Testis (tissue), 3 donors: ENCODE measurements around the gene ERAP2. TPM values are rescaled to one million over a fixed set of nuclear protein-coding genes. Genes with fewer than 3 reads are reported as not detected.
"Not testable (repeated sequence)": the region's sequence is repeated elsewhere in the genome, so short reads cannot be mapped to it uniquely, and the experiment has no call there.

Source experiments
- DNase-seq: peaks from one replicate; pipeline ENCODE4 v3.0.0-alpha.2; 2019
- H3K27ac ChIP-seq, 2 donors: fragments of 200-600 bp; sonication (generic); one replicate each; pipeline ENCODE4 v1.5.1; 2019
- H3K27me3 ChIP-seq: fragments of 200-600 bp; sonication (generic); one replicate; pipeline ENCODE4 v1.5.1; 2019
- H3K36me3 ChIP-seq: fragments of 200-600 bp; sonication (generic); one replicate; pipeline ENCODE4 v1.5.1; 2017; ENCODE audit warnings: low read depth; ENCODE audit errors: missing control alignments
- H3K4me1 ChIP-seq: fragments of 200-600 bp; sonication (generic); one replicate; pipeline ENCODE4 v1.5.1; 2019
- H3K4me3 ChIP-seq, 2 donors: fragments of 200-600 bp; sonication (generic); one replicate each; pipeline ENCODE4 v1.5.1; 2017 to 2019
- H3K9me3 ChIP-seq: fragments of 200-600 bp; sonication (generic); one replicate; pipeline ENCODE4 v1.5.1; 2017
- POLR2A ChIP-seq: fragments of 450-650 bp; IDR thresholded peaks from one replicate; pipeline ENCODE4 v1.6.1; 2017; ENCODE audit warnings: antibody characterized with exemption, mild to moderate bottlenecking, moderate library complexity
- WGBS, 2 donors: methylation state at CpG; one replicate each; pipeline ENCODE4 v1.1.5; 2018; 5-methylcytosine and 5-hydroxymethylcytosine counted together
- intact Hi-C: fragments of 100-400 bp; cut with DNase I; formaldehyde crosslinking; loops from one replicate; pipeline ENCODE4 v1.15.1; 2023; ENCODE audit warnings: low total_unique reads
- polyA plus RNA-seq: library from polyadenylated mRNA; stranded (reverse); fragments of 350-450 nt; fragmentation: Illumina TruSeq; extraction: RNeasy Lipid Tissue Mini Kit (QIAGEN cat#74804); gene quantifications from one replicate; pipeline ENCODE4 v1.2.3, GENCODE V29; 2014; ENCODE audit warnings: low read depth, low replicate concordance; ENCODE audit not compliant: insufficient read depth
- total RNA-seq, 2 donors: library from RNA; depleted of rRNA; stranded (reverse); fragments of >200 nt; gene quantifications; one replicate each; pipeline ENCODE4 v1.2.3, GENCODE V29; 2016
- TF ChIP-seq, protein P1 (sequence below), 3 experiments: fragments of 450-650 bp in 2 of 3; fragments of 200-600 bp in 1 of 3; sonication (generic) in 1 of 3; IDR thresholded peaks; one replicate each; pipeline ENCODE4 v1.5.1; 2016 to 2019; ENCODE audit warnings: antibody characterized with exemption in 3 of 3, mild to moderate bottlenecking in 2 of 3, moderate library complexity in 1 of 3

The ERAP2 gene
- total and polyA plus RNA-seq, 3 donors from 2014 or later, result 4.0 to 5.6 (median 4.4) TPM

DNA sequence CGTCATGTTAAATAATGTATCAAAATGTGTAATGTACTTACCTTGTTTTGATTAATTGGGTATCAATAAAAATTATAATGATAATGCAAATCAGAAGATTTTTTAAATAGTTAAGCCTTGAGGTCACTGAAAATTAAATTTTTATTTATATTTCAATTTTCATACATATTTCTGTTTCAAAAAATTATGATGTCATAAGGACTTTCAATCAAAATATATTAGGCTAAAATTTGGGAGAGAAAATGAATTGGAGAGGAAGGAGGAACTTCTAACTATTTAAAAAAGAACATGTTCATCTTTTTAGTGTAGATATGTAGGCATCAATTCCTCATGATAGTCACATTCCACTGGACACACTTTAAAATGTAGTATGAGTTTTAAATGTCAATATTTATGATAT, 39.5 kb upstream of the ERAP2 start:
- Histone ChIP-seq H3K4me3 (no peak overlapping the region), H3K4me1 (no peaks in the 10 kb centered on the region), H3K36me3 (no peaks in the 10 kb centered on the region), H3K9me3 (no peaks in the 10 kb centered on the region), H3K27me3 (no peaks in the 10 kb centered on the region), H3K27ac (no peak overlapping the region)
- intact Hi-C loops, result no loop called here
- WGBS, 2 donors, result 92 to 96% methylated on average over 1 of the region's 1 CpG
- no peak for DNase-seq
- TF ChIP-seq POLR2A, result no peak
- TF ChIP-seq, protein P1, sequence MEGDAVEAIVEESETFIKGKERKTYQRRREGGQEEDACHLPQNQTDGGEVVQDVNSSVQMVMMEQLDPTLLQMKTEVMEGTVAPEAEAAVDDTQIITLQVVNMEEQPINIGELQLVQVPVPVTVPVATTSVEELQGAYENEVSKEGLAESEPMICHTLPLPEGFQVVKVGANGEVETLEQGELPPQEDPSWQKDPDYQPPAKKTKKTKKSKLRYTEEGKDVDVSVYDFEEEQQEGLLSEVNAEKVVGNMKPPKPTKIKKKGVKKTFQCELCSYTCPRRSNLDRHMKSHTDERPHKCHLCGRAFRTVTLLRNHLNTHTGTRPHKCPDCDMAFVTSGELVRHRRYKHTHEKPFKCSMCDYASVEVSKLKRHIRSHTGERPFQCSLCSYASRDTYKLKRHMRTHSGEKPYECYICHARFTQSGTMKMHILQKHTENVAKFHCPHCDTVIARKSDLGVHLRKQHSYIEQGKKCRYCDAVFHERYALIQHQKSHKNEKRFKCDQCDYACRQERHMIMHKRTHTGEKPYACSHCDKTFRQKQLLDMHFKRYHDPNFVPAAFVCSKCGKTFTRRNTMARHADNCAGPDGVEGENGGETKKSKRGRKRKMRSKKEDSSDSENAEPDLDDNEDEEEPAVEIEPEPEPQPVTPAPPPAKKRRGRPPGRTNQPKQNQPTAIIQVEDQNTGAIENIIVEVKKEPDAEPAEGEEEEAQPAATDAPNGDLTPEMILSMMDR (IDR thresholded peaks at IDR 0.05), result no peak

DNA sequence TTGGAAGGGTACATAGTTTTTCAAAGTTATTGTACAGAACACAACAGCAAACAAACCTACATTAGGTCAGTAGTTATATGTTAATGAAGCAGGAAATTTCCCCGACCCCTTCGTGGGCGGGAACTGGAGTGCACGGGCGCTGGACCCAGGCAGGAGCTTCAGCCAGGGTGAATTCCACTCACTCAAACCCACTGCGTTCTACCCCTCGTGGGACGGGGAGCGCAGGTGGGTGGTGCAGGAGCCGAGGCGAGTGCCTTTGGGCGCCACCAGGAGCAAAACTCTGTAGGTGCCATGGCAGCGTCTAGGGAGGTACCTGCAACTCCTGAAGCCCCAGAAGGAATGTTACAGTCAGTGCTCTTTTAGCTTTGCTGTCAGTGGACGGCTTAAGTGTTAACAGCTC, 39.0 kb upstream of the ERAP2 start:
- H3K36me3 ChIP-seq, result no peaks in the 10 kb centered on the region
- DNase-seq, result no peak
- no peaks in the 10 kb centered on the region for H3K9me3 ChIP-seq
- 44 to 79% methylated on average over 14 of the region's 14 CpGs for WGBS, 2 donors
- H3K4me3 ChIP-seq, result no peak overlapping the region
- no peak overlapping the region for H3K27ac ChIP-seq
- intact Hi-C loops, result no loop called here
- no peaks in the 10 kb centered on the region for H3K4me1 ChIP-seq
- TF ChIP-seq, protein P1 (IDR thresholded peaks at IDR 0.05), result no peak
- TF ChIP-seq POLR2A, result no peak
- no peaks in the 10 kb centered on the region for H3K27me3 ChIP-seq

DNA sequence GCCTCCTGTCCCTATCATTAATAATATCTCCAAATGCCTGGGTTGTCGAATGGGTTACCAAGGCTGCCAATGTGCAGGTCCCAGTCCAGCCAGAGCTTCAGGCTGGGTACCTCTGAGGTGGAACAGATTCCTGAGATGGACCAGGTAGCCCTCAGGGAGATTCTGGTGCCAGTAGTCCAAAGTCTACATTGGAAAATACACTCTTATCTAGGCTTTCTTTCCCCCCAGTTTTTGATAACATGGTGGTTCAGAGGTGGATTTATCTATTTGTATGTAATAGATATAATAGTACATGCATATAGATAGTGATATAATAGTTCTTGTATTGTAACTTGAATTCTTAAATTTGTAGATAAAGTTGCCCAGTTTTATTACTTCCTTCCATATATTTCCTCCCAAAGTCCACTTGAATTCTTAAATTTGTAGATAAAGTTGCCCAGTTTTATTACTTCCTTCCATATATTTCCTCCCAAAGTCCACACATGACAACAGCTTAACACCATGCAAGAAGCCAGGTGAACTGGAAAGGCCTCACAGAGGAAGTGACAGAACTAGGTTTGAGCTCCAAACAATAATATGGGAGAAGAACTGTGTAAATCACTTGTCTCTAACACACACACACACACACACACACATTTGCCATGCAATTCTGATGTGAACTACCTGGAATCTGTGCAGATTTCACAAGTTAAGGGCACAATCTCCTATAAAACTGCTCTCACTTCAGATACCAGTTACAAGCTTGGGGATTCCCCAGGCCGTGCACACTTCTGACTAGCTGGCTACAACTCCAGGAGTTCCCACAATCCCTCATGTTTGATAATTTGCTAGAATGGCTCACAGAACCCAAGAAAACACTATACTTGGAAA, 37.9 kb upstream of the ERAP2 start:
- DNase-seq, result no peak
- intact Hi-C loops, result no loop called here
- TF ChIP-seq POLR2A, result no peak
- TF ChIP-seq, protein P1 (IDR thresholded peaks at IDR 0.05), result no peak
- Histone ChIP-seq H3K27ac (no peak overlapping the region), H3K9me3 (no peaks in the 10 kb centered on the region), H3K36me3 (no peaks in the 10 kb centered on the region), H3K27me3 (no peaks in the 10 kb centered on the region), H3K4me1 (no peaks in the 10 kb centered on the region), H3K4me3 (no peak overlapping the region)
- WGBS, 2 donors, result 60 to 85% methylated on average over 2 of the region's 2 CpGs

DNA sequence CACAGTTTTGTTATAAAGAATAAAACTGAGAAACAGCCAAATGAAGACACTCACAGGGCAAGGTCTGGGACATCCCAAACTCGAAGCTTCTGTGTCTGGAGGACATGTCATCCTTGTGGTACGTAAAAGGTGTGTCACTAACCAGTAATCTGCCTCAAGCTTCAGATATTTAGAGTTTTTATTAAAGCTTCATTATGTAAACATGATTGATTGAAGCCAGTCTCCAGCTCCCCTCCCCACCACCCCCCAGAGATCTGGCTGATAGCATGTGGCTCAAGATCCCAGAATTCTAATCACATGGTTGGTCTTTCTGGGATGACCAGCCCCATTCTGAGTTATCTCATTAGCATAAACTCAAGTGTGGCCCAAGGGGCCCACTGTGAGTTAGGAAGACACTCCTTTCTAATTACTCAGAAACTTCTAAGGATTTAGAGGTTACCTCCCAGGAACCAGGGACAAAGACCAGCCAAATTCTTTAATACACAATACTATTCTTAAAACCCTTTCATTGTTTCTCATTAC, 37.2 kb upstream of the ERAP2 start:
- H3K36me3 ChIP-seq, result no peaks in the 10 kb centered on the region
- no peak overlapping the region for H3K27ac ChIP-seq
- no peak for TF ChIP-seq POLR2A
- TF ChIP-seq, protein P1 (IDR thresholded peaks at IDR 0.05), result no peak
- no peaks in the 10 kb centered on the region for H3K4me1 ChIP-seq
- no peak overlapping the region for H3K4me3 ChIP-seq
- 88 to 91% methylated on average over 2 of the region's 2 CpGs for WGBS, 2 donors
- no peaks in the 10 kb centered on the region for H3K27me3 ChIP-seq
- DNase-seq, result no peak
- intact Hi-C loops, result no loop called here
- no peaks in the 10 kb centered on the region for H3K9me3 ChIP-seq

DNA sequence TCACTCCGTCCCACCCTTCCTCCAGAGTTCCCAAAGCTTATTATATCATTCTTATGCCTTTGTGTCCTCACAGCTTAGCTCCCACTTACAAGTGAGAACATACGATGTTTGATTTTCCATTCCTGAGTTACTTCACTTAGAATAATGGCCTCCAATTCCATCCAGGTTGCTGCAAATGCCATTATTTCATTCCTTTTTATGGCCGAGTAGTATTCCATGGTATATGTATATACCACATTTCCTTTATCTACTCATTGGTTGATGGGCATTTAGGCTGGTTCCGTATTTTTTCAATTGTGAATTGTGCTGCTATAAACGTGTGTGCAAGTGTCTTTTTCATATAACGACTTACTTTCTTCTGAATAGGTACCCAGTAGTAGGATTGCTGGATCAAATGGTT, 34.4 kb upstream of the ERAP2 start:
- H3K4me3 ChIP-seq, H3K27ac ChIP-seq, H3K9me3 ChIP-seq, H3K27me3 ChIP-seq, H3K4me1 ChIP-seq, intact Hi-C loops, DNase-seq, H3K36me3 ChIP-seq: not testable (repeated sequence)
- 72 to 75% methylated on average over 6 of the region's 6 CpGs for WGBS, 2 donors
